ENCODE data around the gene ZNF831.

ZNF831 gene

GRCh38 chr20:59161721-59162120, 1.9 kb upstream of the ZNF831 start:
- no peak overlapping the region for H2AFZ ChIP-seq (ENCODE audit: low read depth, low read length)
- H2BK15ac ChIP-seq (ENCODE audit: low read depth, poor library complexity, severe bottlenecking), result no peak overlapping the region
- H3K4me2 ChIP-seq (ENCODE audit: low read length, poor library complexity, severe bottlenecking), result no peak overlapping the region
- H2BK12ac ChIP-seq (ENCODE audit: low read length in 2 of 2), result no peak overlapping the region
- no peak overlapping the region for H3K18ac ChIP-seq (ENCODE audit: low read depth in 1 of 2, low read length in 2 of 2)
- H3K23ac ChIP-seq (ENCODE audit: low read length in 2 of 2), result no peak overlapping the region
- no peak overlapping the region for H4K91ac ChIP-seq (ENCODE audit: low read length)
- no peak overlapping the region for H3K4me3 ChIP-seq (ENCODE audit: insufficient read depth in 1 of 2, low read depth in 1 of 2, low read length in 2 of 2)
- no peak overlapping the region for H2BK5ac ChIP-seq (ENCODE audit: low read depth, low read length, poor library complexity, severe bottlenecking)
- H2BK120ac ChIP-seq (ENCODE audit: low read depth, low read length), result no peak overlapping the region
- no peak overlapping the region for H4K8ac ChIP-seq (ENCODE audit: low read length)
- H2AK5ac ChIP-seq (ENCODE audit: low read length, severe bottlenecking), result no peak overlapping the region
- H3K9me3 ChIP-seq (ENCODE audit: control insufficient read depth, low read length), result no peaks in the 10 kb centered on the region
- H3K4ac ChIP-seq (ENCODE audit: low read depth in 1 of 2, low read length in 2 of 2), result no peak overlapping the region
- no peak overlapping the region for H3K9ac ChIP-seq (ENCODE audit: low read length)
- no peak overlapping the region for H3K27ac ChIP-seq (ENCODE audit: low read length, poor library complexity, severe bottlenecking)
- no peaks in the 10 kb centered on the region for H3K36me3 ChIP-seq (ENCODE audit: control insufficient read depth in 1 of 2, insufficient read depth in 2 of 2, low read depth in 1 of 2, low read length in 2 of 2)
- peaks cover 0 to 30% of the 10 kb centered on the region in 2 experiments for H3K27me3 ChIP-seq (ENCODE audit: control insufficient read depth in 1 of 2, insufficient read depth in 1 of 2, low read length in 2 of 2)
- DNase-seq, result no peak
- H3K14ac ChIP-seq (ENCODE audit: low read length in 2 of 2), result no peak overlapping the region
- no peaks in the 10 kb centered on the region for H3K79me1 ChIP-seq (replicated peaks; ENCODE audit: low read length, poor library complexity, severe bottlenecking)
- no peaks in the 10 kb centered on the region for H3K4me1 ChIP-seq (ENCODE audit: control insufficient read depth, insufficient read depth, low read depth, low read length)
- WGBS, result 100% methylated on average over 1 of the region's 2 CpGs

DNA sequence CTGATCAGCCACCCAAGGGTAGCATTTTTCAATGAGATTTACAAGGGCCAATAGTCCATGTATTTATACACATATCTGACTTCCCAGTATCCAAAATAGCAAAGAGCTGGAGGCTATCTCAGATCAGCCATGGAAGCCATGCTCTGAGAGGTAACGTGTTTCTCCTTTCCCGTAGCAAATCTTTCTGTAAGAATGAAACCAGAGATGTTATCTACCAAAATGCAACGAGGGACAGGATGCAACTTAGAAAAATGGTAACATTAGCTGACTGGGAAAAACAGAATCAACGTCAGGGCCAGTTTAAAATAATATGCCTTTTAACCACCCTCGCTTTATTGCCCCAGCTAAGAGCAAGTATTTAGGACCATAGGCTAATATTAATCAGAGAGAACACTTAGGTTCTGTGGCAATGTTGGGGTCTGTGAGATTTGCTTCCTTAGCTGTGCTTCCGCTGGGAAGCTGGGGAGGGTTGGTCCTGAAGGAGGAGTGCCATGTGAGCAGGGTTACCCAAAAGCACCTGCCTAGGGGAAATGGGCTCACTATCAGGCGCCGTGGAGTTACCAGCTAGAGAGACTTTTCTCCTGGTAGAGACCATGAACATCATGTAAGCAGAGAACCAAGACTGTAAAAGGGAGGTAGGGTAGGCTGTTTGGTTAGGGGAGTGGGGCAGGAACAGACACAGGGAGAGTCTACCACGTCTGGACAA, 1.2 kb downstream of the ZNF831 start:
- H4K8ac ChIP-seq (ENCODE audit: low read length), result no peak overlapping the region
- no peak overlapping the region for H3K27ac ChIP-seq (ENCODE audit: low read length, poor library complexity, severe bottlenecking)
- no peak overlapping the region for H3K23ac ChIP-seq (ENCODE audit: low read length in 2 of 2)
- WGBS, result 71% methylated on average over 8 of the region's 9 CpGs
- no peak overlapping the region for H3K4me3 ChIP-seq (ENCODE audit: insufficient read depth in 1 of 2, low read depth in 1 of 2, low read length in 2 of 2)
- no peak overlapping the region for H2BK15ac ChIP-seq (ENCODE audit: low read depth, poor library complexity, severe bottlenecking)
- H2BK120ac ChIP-seq (ENCODE audit: low read depth, low read length), result no peak overlapping the region
- DNase-seq, result no peak
- peaks cover 0 to 23% of the 10 kb centered on the region in 2 experiments for H3K27me3 ChIP-seq (ENCODE audit: control insufficient read depth in 1 of 2, insufficient read depth in 1 of 2, low read length in 2 of 2)
- no peak overlapping the region for H3K9ac ChIP-seq (ENCODE audit: low read length)
- no peak overlapping the region for H3K4ac ChIP-seq (ENCODE audit: low read depth in 1 of 2, low read length in 2 of 2)
- no peak overlapping the region for H3K14ac ChIP-seq (ENCODE audit: low read length in 2 of 2)
- H3K4me1 ChIP-seq (ENCODE audit: control insufficient read depth, insufficient read depth, low read depth, low read length), result no peaks in the 10 kb centered on the region
- no peak overlapping the region for H2BK12ac ChIP-seq (ENCODE audit: low read length in 2 of 2)
- H2AFZ ChIP-seq (ENCODE audit: low read depth, low read length), result no peak overlapping the region
- H2BK5ac ChIP-seq (ENCODE audit: low read depth, low read length, poor library complexity, severe bottlenecking), result no peak overlapping the region
- no peak overlapping the region for H3K4me2 ChIP-seq (ENCODE audit: low read length, poor library complexity, severe bottlenecking)
- H3K18ac ChIP-seq (ENCODE audit: low read depth in 1 of 2, low read length in 2 of 2), result no peak overlapping the region
- no peaks in the 10 kb centered on the region for H3K36me3 ChIP-seq (ENCODE audit: control insufficient read depth in 1 of 2, insufficient read depth in 2 of 2, low read depth in 1 of 2, low read length in 2 of 2)
- H3K9me3 ChIP-seq (ENCODE audit: control insufficient read depth, low read length), result no peaks in the 10 kb centered on the region
- H4K91ac ChIP-seq (ENCODE audit: low read length), result no peak overlapping the region
- no peaks in the 10 kb centered on the region for H3K79me1 ChIP-seq (replicated peaks; ENCODE audit: low read length, poor library complexity, severe bottlenecking)
- H2AK5ac ChIP-seq (ENCODE audit: low read length, severe bottlenecking), result no peak overlapping the region

GRCh38 chr20:59165396-59165795, 1.8 kb downstream of the ZNF831 start:
- Histone ChIP-seq H2AK5ac (ENCODE audit: low read length, severe bottlenecking) (no peak overlapping the region), H2BK15ac (ENCODE audit: low read depth, poor library complexity, severe bottlenecking) (no peak overlapping the region), H3K36me3 (ENCODE audit: control insufficient read depth in 1 of 2, insufficient read depth in 2 of 2, low read depth in 1 of 2, low read length in 2 of 2) (no peaks in the 10 kb centered on the region), H2BK12ac (ENCODE audit: low read length in 2 of 2) (no peak overlapping the region), H3K27me3 (ENCODE audit: control insufficient read depth in 1 of 2, insufficient read depth in 1 of 2, low read length in 2 of 2) (peaks cover 0 to 18% of the 10 kb centered on the region in 2 experiments), H3K9ac (ENCODE audit: low read length) (no peak overlapping the region), H2BK5ac (ENCODE audit: low read depth, low read length, poor library complexity, severe bottlenecking) (no peak overlapping the region), H2BK120ac (ENCODE audit: low read depth, low read length) (no peak overlapping the region), H3K14ac (ENCODE audit: low read length in 2 of 2) (no peak overlapping the region), H3K79me1 (replicated peaks; ENCODE audit: low read length, poor library complexity, severe bottlenecking) (no peaks in the 10 kb centered on the region), H3K4me2 (ENCODE audit: low read length, poor library complexity, severe bottlenecking) (no peak overlapping the region), H3K23ac (ENCODE audit: low read length in 2 of 2) (no peak overlapping the region), H3K4me1 (ENCODE audit: control insufficient read depth, insufficient read depth, low read depth, low read length) (no peaks in the 10 kb centered on the region), H4K91ac (ENCODE audit: low read length) (no peak overlapping the region), H3K4ac (ENCODE audit: low read depth in 1 of 2, low read length in 2 of 2) (no peak overlapping the region), H3K27ac (ENCODE audit: low read length, poor library complexity, severe bottlenecking) (no peak overlapping the region), H3K18ac (ENCODE audit: low read depth in 1 of 2, low read length in 2 of 2) (no peak overlapping the region), H2AFZ (ENCODE audit: low read depth, low read length) (no peak overlapping the region), H3K9me3 (ENCODE audit: control insufficient read depth, low read length) (no peaks in the 10 kb centered on the region), H3K4me3 (ENCODE audit: insufficient read depth in 1 of 2, low read depth in 1 of 2, low read length in 2 of 2) (no peak overlapping the region), H4K8ac (ENCODE audit: low read length) (no peak overlapping the region)
- 20% methylated on average over 1 of the region's 1 CpG for WGBS
- DNase-seq, result no peak

DNA sequence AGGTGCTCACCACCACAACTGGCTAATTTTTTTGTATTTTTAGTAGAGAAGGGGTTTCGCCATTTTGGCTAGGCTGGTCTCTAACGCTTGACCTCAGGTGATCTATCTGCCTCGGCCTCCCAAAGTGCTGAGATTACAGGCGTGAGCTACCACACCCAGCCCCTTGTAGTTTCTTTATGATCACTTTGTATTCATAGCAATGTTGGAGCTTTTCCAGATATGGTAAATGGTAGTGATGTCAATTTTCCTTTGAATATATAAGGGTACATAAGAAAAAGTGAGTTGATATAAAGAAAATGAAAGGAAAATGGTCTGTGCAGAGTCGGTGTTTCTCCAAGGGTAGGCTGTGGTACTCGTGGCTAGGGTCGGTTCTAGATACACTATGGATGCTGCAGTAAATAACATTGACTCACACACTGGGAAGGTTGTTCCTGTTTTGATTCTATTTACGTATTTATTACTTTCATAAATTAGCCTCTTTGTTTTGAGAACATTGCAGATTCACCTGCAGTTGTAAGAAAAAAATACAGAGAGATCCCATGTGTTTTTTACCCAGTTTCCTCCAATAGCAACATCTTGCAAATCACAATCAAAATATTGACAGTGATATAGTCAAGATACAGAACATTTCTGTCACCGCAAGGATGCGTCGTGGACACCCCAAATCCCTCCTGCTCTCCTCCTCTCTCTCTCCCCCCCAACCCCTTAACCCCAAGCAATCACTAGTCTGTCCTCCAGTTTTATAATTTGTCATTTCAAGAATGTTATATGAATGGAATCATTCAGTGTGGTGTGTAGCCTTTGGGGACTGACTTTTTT, 2.5 kb downstream of the ZNF831 start:
- Histone ChIP-seq H3K4me3 (ENCODE audit: insufficient read depth in 1 of 2, low read depth in 1 of 2, low read length in 2 of 2) (no peak overlapping the region), H3K36me3 (ENCODE audit: control insufficient read depth in 1 of 2, insufficient read depth in 2 of 2, low read depth in 1 of 2, low read length in 2 of 2) (no peaks in the 10 kb centered on the region), H3K4me2 (ENCODE audit: low read length, poor library complexity, severe bottlenecking) (no peak overlapping the region), H2AK5ac (ENCODE audit: low read length, severe bottlenecking) (no peak overlapping the region), H2BK5ac (ENCODE audit: low read depth, low read length, poor library complexity, severe bottlenecking) (no peak overlapping the region), H3K14ac (ENCODE audit: low read length in 2 of 2) (no peak overlapping the region), H3K9me3 (ENCODE audit: control insufficient read depth, low read length) (no peaks in the 10 kb centered on the region), H2AFZ (ENCODE audit: low read depth, low read length) (no peak overlapping the region), H3K27ac (ENCODE audit: low read length, poor library complexity, severe bottlenecking) (no peak overlapping the region), H3K27me3 (ENCODE audit: control insufficient read depth in 1 of 2, insufficient read depth in 1 of 2, low read length in 2 of 2) (peaks cover 0 to 17% of the 10 kb centered on the region in 2 experiments), H3K79me1 (replicated peaks; ENCODE audit: low read length, poor library complexity, severe bottlenecking) (no peaks in the 10 kb centered on the region), H2BK15ac (ENCODE audit: low read depth, poor library complexity, severe bottlenecking) (no peak overlapping the region), H3K23ac (ENCODE audit: low read length in 2 of 2) (no peak overlapping the region), H4K91ac (ENCODE audit: low read length) (no peak overlapping the region), H4K8ac (ENCODE audit: low read length) (no peak overlapping the region), H2BK12ac (ENCODE audit: low read length in 2 of 2) (no peak overlapping the region), H3K4ac (ENCODE audit: low read depth in 1 of 2, low read length in 2 of 2) (no peak overlapping the region), H3K9ac (ENCODE audit: low read length) (no peak overlapping the region), H3K4me1 (ENCODE audit: control insufficient read depth, insufficient read depth, low read depth, low read length) (no peaks in the 10 kb centered on the region), H3K18ac (ENCODE audit: low read depth in 1 of 2, low read length in 2 of 2) (no peak overlapping the region), H2BK120ac (ENCODE audit: low read depth, low read length) (no peak overlapping the region)
- WGBS, result 93% methylated on average over 8 of the region's 11 CpGs
- DNase-seq, result no peak
